GM10266 (cell line): ENCODE results near the gene GALNT7.

Experiments used
- DNase-seq: peaks from one replicate; pipeline ENCODE4 v3.0.0; 2012; ENCODE audit errors: extremely low spot score
- CTCF ChIP-seq: IDR thresholded peaks from 2 replicates; pipeline ENCODE4 v1.5.1; 2012; ENCODE audit warnings: mild to moderate bottlenecking, low read depth; ENCODE audit not compliant: control insufficient read depth, insufficient read depth; ENCODE audit errors: missing control alignments

Gene GALNT7

GRCh38 chr4:173242466-173243250 is 74.0 kb downstream of the GALNT7 start:
- no peak for TF ChIP-seq CTCF
- no peak for DNase-seq

GRCh38 chr4:173243321-173243720 is 74.7 kb downstream of the GALNT7 start:
- DNase-seq: no peak
- TF ChIP-seq CTCF: no peak

- TF ChIP-seq CTCF: no peak
- DNase-seq: no peak
Measured at GRCh38 chr4:173243917-173244658, 75.5 kb downstream of the GALNT7 start.

GRCh38 chr4:173245952-173246351 is 77.3 kb downstream of the GALNT7 start:
- TF ChIP-seq CTCF: no peak
- no peak for DNase-seq

GRCh38 chr4:173246719-173247118 is 78.1 kb downstream of the GALNT7 start:
- DNase-seq: no peak
- TF ChIP-seq CTCF: no peak

- TF ChIP-seq CTCF: no peak
- DNase-seq: no peak
Measured at GRCh38 chr4:173247321-173247720, 78.7 kb downstream of the GALNT7 start.

GRCh38 chr4:173248690-173249089 is 80.1 kb downstream of the GALNT7 start:
- no peak for TF ChIP-seq CTCF
- no peak for DNase-seq
